ENCODE data around the gene TSC22D3.

DNA sequence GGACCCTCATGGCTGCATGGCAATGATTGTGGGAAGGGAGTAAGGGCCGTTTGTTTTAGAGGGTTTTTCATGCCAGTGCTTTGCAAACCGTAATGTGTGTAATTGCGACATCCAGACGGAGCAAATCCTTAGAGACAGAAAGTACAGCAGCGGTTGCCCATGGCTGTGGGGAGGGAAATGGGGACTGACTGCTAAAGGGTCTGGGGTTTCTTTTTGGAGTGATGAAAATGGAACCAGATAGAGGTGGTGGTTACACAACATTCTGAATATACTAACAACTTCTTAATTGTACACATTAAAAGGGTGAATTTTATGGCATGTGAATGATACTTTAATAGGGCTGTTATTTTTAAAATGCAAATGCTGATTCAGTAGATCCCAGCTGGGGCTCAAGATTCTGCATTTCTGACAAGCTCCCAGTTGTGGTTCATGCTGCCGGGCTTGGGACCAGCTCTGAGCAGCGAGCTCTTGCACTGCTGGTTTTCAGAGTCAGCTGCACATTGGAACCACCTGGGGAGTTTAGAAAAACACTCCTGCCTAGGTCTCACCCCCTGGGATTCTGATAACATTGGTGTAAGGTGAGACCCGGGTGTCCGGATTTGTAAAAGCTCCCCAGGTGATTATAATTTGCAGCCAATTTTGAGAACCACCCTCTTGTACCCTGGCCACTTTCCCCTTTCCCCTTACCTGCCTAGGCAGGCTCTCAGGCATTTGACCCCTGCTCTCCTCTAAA lies 99.6 kb downstream of the TSC22D3 start:
- no peak for TF ChIP-seq CTCF (IDR thresholded peaks at IDR 0.05; ENCODE audit: low read length)
- TF ChIP-seq EZH2 (IDR thresholded peaks at IDR 0.05; ENCODE audit: borderline replicate concordance, low read length), result no peak

Data from OCI-LY1 (cell line).